Coronary artery (tissue), 2 donors: Measurements from ENCODE around the gene SIGLEC11.
"Not testable (repeated sequence)": the region's sequence is repeated elsewhere in the genome, so short reads cannot be mapped to it uniquely, and the experiment has no call there.

Experiments used
- DNase-seq: peaks from one replicate; pipeline ENCODE4 v3.0.0-alpha.2; 2017; ENCODE audit warnings: low spot score
- H3K27ac ChIP-seq, 2 donors: fragments of 200-600 bp; sonication (generic); one replicate each; pipeline ENCODE4 v1.5.1; 2016 to 2019
- H3K4me3 ChIP-seq: fragments of 200-600 bp; sonication (generic); 2 replicates; pipeline ENCODE4 v1.5.1; 2016; ENCODE audit warnings: mild to moderate bottlenecking, moderate library complexity
- TF ChIP-seq, protein P1 (sequence below): fragments of 200-600 bp; sonication (generic); IDR thresholded peaks from one replicate; pipeline ENCODE4 v1.5.1; 2019; ENCODE audit warnings: antibody characterized with exemption

SIGLEC11 gene

DNA sequence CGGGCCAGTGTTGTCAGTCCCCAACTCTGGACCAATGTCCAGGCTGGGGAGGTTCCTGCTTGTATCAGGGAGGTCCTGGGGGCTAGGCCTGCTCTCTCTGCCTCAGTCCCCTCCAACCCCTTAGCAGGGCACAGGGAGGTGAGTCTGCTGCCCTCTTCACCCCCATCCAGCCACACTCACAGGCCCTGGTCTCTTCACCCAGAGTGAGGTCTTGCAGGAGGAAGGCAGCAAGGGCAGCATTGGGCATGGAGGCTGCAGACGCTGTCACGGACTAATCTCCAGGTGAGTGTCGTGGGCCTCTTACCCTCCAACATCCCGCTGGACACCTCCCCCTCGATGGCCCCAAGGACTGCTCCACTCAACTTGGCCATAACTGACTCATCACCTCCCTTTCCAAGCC, 11.9 kb upstream of the SIGLEC11 start:
- DNase-seq, result no peak
- no peak overlapping the region for H3K27ac ChIP-seq
- no peak overlapping the region for H3K4me3 ChIP-seq
- TF ChIP-seq, protein P1, sequence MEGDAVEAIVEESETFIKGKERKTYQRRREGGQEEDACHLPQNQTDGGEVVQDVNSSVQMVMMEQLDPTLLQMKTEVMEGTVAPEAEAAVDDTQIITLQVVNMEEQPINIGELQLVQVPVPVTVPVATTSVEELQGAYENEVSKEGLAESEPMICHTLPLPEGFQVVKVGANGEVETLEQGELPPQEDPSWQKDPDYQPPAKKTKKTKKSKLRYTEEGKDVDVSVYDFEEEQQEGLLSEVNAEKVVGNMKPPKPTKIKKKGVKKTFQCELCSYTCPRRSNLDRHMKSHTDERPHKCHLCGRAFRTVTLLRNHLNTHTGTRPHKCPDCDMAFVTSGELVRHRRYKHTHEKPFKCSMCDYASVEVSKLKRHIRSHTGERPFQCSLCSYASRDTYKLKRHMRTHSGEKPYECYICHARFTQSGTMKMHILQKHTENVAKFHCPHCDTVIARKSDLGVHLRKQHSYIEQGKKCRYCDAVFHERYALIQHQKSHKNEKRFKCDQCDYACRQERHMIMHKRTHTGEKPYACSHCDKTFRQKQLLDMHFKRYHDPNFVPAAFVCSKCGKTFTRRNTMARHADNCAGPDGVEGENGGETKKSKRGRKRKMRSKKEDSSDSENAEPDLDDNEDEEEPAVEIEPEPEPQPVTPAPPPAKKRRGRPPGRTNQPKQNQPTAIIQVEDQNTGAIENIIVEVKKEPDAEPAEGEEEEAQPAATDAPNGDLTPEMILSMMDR, result no peak

DNA sequence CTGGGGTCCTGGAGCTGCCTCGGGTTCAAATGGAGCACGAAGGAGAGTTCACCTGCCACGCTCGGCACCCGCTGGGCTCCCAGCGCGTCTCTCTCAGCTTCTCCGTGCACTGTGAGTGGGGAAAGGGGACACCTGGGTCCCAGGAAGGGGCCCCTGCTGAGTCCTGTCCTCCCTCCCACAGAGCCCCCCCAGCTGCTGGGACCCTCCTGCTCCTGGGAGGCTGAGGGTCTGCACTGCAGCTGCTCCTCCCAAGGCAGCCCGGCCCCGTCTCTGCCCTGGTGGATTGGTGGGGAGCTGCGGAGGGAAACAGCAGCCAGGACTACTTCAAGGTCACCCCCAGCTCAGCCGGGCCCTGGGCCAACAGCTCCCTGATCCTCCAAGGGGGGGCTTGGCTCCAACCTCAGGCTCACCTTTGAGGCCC, 11.0 kb upstream of the SIGLEC11 start:
- Histone ChIP-seq H3K27ac (no peak overlapping the region), H3K4me3 (no peak overlapping the region)
- TF ChIP-seq, protein P1, result no peak
- no peak for DNase-seq

DNA sequence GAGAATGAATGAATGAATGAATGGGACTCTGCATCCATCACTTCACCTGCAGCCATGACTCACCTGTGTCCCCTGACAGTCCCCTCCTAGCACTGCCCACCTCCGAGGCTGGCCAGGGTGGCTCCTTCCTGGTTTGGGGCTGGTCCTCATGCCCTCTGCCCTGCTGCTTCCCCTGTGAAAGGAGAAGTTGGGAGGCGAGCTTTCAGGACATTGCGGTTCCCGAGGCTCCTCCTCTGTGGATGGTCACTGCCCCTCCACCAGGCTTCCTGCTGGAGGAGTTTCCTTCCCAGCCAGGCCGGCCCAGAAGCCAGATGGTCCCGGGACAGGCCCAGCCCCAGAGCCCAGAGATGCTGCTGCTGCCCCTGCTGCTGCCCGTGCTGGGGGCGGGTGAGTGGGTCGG, 8.4 kb upstream of the SIGLEC11 start:
- not testable (repeated sequence) for H3K4me3 ChIP-seq, DNase-seq
- peak overlapping the region in 1 of 2 donors; percentile 35 for H3K27ac ChIP-seq

DNA sequence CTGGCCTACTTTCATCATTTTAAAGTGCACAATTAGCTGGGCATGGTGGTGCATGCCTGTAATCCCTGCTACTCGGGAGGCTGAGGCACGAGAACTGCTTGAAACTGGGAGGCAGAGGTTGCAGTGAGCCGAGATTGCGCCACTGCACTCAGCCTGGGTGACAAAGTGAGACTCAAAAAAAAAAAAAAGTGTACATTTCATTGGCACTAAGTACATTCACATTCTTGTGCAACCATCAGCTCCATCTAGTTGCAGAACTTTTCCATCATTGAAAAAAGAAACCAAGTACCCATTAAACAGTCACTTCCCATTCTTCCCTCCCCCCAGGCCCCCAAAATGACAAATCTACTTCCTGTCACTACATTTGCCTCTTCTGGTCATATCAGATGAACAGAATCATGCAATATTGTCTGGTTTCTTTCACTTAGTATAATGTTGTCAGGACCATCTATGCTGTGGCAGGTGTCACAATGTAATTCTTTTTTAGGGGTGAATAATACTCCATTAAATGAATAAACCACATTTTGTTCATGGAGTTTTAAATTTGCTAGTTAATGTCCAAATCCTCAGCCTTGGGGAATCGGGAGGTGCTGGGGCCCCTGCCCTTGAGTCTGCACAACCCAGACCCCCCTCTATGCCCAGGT, 7.4 kb upstream of the SIGLEC11 start:
- DNase-seq, result no peak
- Histone ChIP-seq H3K27ac (peak overlapping the region in 1 of 2 donors; percentile 35), H3K4me3 (no peak overlapping the region)
- TF ChIP-seq, protein P1, result no peak

DNA sequence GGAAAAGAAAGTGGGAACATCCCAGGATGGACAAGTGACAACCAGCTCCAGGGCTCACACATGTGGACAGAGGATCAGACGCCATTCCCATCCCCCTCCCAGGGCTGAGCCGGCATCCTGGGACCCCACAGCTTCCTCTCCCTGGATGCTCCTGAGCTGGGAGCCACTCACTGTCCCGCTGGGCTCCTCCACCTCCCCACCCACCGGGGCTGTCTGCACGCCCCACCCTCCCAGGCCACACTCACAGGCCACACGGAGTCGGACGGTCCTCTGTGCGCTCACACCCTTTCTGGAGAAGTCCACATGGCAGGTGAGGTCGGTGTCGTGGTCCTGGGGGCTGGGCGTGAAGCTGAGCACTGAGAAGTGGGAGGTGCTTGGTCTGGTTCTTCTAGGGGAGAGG, 1.1 kb downstream of the SIGLEC11 start:
- H3K27ac ChIP-seq, H3K4me3 ChIP-seq, DNase-seq: not testable (repeated sequence)

DNA sequence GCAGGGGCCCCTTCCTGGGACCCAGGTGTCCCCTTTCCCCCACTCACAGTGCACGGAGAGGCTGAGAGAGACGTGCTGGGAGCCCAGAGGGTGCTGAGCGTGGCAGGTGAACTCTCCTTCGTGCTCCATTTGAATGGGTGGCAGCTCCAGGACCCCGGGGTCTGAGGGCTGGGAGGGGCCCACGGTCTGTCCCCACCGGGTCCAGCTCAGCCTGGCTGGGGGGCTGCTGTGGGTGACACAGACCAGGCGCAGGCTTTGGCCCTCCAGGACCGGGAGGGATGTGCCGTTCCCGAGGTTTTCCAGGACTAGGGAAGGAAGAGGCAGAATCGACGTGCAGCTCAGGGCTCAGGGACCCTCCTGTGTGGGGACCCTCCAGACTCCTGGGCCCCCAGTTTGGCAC, 2.4 kb downstream of the SIGLEC11 start:
- not testable (repeated sequence) for H3K27ac ChIP-seq, DNase-seq, H3K4me3 ChIP-seq

DNA sequence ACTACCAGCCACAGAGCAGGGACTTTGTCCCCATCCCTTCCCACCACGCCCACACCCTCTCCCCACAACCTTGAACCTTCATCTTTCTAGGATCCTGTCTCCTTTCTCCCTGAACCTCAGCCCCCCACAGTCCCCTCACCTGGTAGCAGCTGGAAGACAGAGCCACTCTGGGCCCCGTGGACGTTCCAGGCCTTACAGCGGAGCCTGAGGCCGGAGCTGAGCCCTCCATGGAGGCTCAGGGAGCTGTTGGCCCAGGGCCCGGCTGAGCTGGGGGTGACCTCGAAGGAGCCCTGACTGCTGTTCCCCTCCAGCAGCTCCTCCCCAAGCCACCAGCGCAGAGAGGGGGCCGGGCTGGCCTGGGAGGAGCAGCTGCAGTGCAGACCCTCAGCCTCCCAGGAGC, 2.8 kb downstream of the SIGLEC11 start:
- not testable (repeated sequence) for DNase-seq, H3K4me3 ChIP-seq, H3K27ac ChIP-seq

DNA sequence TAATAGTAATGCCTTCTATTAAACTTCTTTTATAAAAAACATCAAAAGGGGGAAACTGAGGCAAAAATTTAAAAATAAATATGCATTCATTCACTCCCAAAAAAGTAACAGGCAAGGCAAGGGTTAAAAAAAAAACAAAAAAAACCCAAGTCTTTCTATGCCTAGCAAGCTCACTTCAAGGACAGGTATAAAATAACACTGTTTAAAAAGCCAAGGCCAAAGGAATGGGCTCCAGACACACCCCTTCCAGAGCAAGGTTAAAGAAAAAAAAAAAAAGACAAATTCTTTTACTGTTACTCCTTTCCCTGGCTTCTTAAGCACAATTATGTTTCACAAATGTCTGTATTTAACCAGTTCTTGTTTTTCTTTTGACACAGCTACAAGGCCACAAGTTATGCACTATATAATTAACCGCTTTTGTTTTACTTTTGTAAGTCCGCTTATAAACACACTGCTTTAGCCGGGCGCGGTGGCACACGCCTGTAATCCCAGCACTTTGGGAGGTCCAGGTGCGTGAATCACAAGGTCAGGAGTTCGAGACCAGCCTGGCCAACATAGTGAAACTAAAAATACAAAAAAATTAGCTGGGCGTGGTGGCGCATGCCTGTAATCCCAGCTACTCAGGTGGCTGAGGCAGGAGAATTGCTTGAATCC, 3.6 kb downstream of the SIGLEC11 start:
- no peak overlapping the region for H3K4me3 ChIP-seq
- DNase-seq, result no peak
- TF ChIP-seq, protein P1, result no peak
- H3K27ac ChIP-seq, result no peak overlapping the region

DNA sequence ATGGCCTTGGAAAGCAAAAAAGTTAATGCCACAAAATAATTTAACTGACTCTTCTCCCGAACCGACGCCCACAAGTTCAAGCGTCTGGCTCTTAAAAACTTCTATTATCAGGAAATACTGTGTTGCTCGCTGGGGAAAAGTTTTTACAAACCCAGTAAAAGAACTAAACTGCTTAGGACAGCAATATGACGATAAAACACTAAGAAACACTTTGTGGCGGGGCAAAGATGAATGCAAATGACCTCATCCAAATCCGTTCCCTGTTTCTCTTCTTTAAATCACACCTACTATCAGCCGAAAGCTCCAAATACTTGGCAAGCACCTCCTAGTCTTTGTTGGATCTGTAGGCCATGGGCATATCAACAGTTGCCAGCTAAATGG, 4.9 kb downstream of the SIGLEC11 start:
- no peak for DNase-seq
- Histone ChIP-seq H3K27ac (no peak overlapping the region), H3K4me3 (no peak overlapping the region)
- TF ChIP-seq, protein P1, result no peak
